LNCAP (cell line): ENCODE data around the gene APPL1.

Experiments used
- CTCF ChIP-seq: fragments of 450-650 bp; IDR thresholded peaks from 2 replicates; pipeline ENCODE4 v1.5.1; 2017; ENCODE audit warnings: mild to moderate bottlenecking

The APPL1 gene

GRCh38 chr3:57288403-57288802 lies 60.9 kb downstream of the APPL1 start:
- TF ChIP-seq CTCF: no peak

DNA sequence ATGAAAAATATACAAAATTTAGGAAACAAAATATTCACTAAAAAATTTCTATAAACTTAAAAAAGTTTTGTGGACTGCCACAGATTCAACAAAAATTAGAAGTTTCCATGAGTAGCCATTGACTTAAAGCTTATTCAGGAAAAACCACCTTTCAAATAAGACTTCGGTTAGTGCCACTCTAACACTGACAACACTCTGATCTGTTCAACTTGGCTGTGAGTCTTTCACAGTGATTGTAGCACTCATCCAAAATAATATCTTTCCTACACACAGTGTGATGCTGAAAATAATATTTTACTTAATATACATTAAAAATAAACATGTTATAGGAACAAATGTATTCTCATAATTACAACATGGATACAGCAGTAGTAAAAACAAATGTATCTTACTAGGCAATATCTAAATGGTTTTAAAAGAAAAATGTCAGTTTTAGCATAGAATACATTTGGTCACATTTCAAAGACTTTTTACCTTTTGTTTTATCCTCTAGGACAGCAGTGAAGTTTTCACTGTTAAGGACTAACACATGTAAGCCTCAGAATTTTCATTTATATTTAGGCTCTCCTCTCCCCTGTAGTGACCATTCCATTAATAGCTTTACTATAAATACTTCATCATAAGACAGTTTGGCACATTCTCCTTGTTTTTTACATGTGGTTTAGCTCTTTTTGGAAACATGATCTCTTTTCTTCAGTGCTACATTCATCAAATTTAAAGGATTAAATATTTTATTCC lies 64.8 kb downstream of the APPL1 start, which contains the start of gene ASB14:
Gene ASB14 (minus strand): TSS at position 527 of the 738 bp plus-strand sequence. CDS start 652 bp downstream, outside the sequence.
- TF ChIP-seq CTCF: no peak

- no peak for TF ChIP-seq CTCF
Measured at GRCh38 chr3:57292897-57293526, 65.5 kb downstream of the APPL1 start.

DNA sequence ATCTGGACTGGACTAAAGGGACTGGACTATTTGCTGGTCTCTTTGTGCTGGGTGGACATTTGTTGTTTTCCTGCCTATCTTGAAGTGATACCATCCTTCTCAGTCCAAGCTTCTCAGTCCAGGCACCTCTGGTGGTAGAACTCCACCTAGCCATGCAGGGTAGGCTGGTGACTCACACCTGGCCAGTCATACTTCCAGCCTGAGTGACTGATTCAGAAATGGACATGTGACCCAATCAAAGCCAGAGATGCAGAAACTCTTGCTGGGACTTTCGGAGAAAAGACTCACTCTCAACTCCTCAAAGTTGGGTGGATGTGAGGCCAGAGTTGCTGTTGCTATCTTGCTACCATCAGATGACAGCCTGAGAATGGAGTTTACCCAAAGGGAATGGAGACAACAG lies 70.5 kb downstream of the APPL1 start:
- TF ChIP-seq CTCF: no peak

DNA sequence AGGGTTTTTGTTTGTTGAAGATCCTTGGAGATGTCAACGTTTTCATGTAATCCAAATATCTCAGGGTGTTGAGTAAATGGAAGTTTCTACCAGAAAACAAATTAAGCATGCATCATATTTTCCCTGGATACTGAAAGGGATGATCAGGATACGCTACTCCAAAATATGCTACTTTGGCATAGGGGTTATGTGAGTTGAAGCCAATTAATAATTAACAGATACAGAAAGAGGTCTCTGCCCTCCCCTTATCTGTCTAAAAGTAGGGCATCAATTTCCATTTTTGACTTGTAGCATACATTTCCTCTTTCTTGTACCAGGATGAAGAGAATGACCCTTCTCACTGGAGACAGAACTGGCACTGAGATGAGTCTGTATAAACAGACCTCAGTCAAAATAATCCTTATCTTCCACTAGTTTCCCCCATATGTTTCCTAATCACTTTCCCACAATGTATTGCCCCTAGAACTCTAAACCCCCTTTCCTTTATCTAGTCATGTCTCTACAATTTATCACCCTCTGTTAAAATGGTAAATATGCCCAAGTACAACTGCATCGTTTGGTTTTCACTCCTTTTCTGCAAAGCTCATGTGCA lies 82.3 kb downstream of the APPL1 start:
- no peak for TF ChIP-seq CTCF

DNA sequence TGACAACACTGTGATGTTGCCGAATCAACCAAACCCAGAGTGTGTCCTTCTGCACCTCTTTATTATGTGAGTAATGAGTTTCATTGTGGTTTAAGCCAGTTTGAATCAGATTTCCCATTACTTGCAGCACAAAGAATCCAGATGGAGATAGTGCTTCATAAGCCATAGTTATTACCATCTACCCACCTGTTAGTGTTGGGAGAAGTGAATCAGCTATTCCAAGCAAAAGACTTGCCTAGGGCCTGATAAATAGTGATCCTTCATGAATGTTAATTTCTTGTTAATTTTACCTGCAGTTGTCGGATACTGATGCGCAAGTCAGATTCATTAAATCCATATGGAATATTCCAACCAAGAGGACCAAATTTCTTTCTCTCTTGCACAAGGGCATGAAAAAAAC lies 86.7 kb downstream of the APPL1 start:
- TF ChIP-seq CTCF: no peak
